HepG2 (cell line): ENCODE measurements around the gene THADA. TPM values are rescaled to one million over a fixed set of nuclear protein-coding genes. Genes with fewer than 3 reads are reported as not detected.

ENCODE experiments used
- ARNT ChIP-seq: fragments of 450-650 bp; IDR thresholded peaks from 2 replicates; pipeline ENCODE4 v1.6.1; 2017
- ARNT2 ChIP-seq: sonication (generic); formaldehyde crosslinking; IDR thresholded peaks from 2 replicates; pipeline ENCODE4 v1.8.0; 2022; ENCODE audit warnings: mild to moderate bottlenecking, low read depth, missing genetic modification reagents, moderate library complexity
- FOXO1 ChIP-seq: sonication (generic); formaldehyde crosslinking; IDR thresholded peaks from 2 replicates; pipeline ENCODE4 v1.4.0; 2020; ENCODE audit warnings: missing genetic modification reagents
- HMG20A ChIP-seq: IDR thresholded peaks from 2 replicates; pipeline ENCODE4 v1.6.1; 2016; ENCODE audit warnings: borderline replicate concordance
- HNRNPL ChIP-seq: fragments of 200-400 bp; formaldehyde crosslinking; IDR thresholded peaks from 2 replicates; pipeline ENCODE4 v1.6.1; 2017; ENCODE audit warnings: mild to moderate bottlenecking, low read depth, low read length
- JUN ChIP-seq: sonication (generic); formaldehyde crosslinking; IDR thresholded peaks from 2 replicates; pipeline ENCODE4 v1.4.0; 2020; ENCODE audit warnings: mild to moderate bottlenecking, missing genetic modification reagents
- MED8 ChIP-seq: sonication (generic); formaldehyde crosslinking; IDR thresholded peaks from 2 replicates; pipeline ENCODE4 v1.8.1; 2023; ENCODE audit warnings: mild to moderate bottlenecking, missing genetic modification reagents; ENCODE audit not compliant: insufficient replicate concordance
- MIXL1 ChIP-seq: IDR thresholded peaks from 2 replicates; pipeline ENCODE4 v1.6.1; 2016
- NBN ChIP-seq: fragments of 450-650 bp; conservative IDR thresholded peaks from 2 replicates; pipeline ENCODE4 v1.6.1; 2017
- NFIC ChIP-seq: IDR thresholded peaks from 2 replicates; pipeline ENCODE4 v1.6.1; 2012; ENCODE audit warnings: mild to moderate bottlenecking, low read length, inconsistent platforms
- NR3C1 ChIP-seq: sonication (generic); formaldehyde crosslinking; IDR thresholded peaks from 2 replicates; pipeline ENCODE4 v1.4.0; 2020; ENCODE audit warnings: missing genetic modification reagents
- SAP130 ChIP-seq: IDR thresholded peaks from 2 replicates; pipeline ENCODE4 v1.6.1; 2016; ENCODE audit warnings: low read depth
- SIN3A ChIP-seq: IDR thresholded peaks from 2 replicates; pipeline ENCODE4 v1.6.1; 2011; ENCODE audit warnings: low read depth, mild to moderate bottlenecking, control low read depth, low read length, borderline replicate concordance
- TCF7 ChIP-seq: sonication (generic); IDR thresholded peaks from 2 replicates; pipeline ENCODE4 v1.6.1; 2016; ENCODE audit warnings: antibody characterized with exemption, low read depth
- TEAD3 ChIP-seq: optimal IDR thresholded peaks from 2 replicates; pipeline ENCODE3; 2016; ENCODE audit warnings: borderline replicate concordance
- U2AF2 ChIP-seq: fragments of 200-400 bp; formaldehyde crosslinking; IDR thresholded peaks from 2 replicates; pipeline ENCODE4 v1.6.1; 2017; ENCODE audit warnings: low read depth, mild to moderate bottlenecking, low read length
- XRCC5 ChIP-seq: fragments of 200-400 bp; formaldehyde crosslinking; optimal IDR thresholded peaks from 2 replicates; pipeline ENCODE3; 2017; ENCODE audit warnings: mild to moderate bottlenecking, low read length
- ZC3H13 ChIP-seq: sonication (generic); formaldehyde crosslinking; IDR thresholded peaks from 2 replicates; pipeline ENCODE4 v1.8.1; 2023; ENCODE audit warnings: mild to moderate bottlenecking, missing genetic modification reagents, moderate library complexity
- ZFP1 ChIP-seq: IDR thresholded peaks from 2 replicates; pipeline ENCODE4 v1.6.1; 2016
- ZNF629 ChIP-seq: sonication (generic); formaldehyde crosslinking; conservative IDR thresholded peaks from 2 replicates; pipeline ENCODE4 v1.5.0; 2020; ENCODE audit warnings: missing genetic modification reagents
- ZNF720 ChIP-seq: sonication (generic); formaldehyde crosslinking; IDR thresholded peaks from 2 replicates; pipeline ENCODE4 v1.4.0; 2020; ENCODE audit warnings: missing genetic modification reagents
- ZNF761 ChIP-seq: sonication (generic); formaldehyde crosslinking; conservative IDR thresholded peaks from 2 replicates; pipeline ENCODE4 v1.4.0; 2020; ENCODE audit warnings: mild to moderate bottlenecking, missing genetic modification reagents
- polyA plus RNA-seq, 8 experiments: library from polyadenylated mRNA; depleted of rRNA in 3 of 8; stranded (reverse) in 7 of 8; unstranded in 1 of 8; fragments of >200 nt; fragmentation: Illumina TruSeq in 4 of 8; extraction: Trizol in 4 of 8; gene quantifications; 2 replicates each; pipeline versions ENCODE4 v1.2.1 to v1.2.3, GENCODE V29; 2011 to 2016; ENCODE audit warnings: low read depth in 4 of 8, missing spikeins in 1 of 8, mixed read lengths in 1 of 8; ENCODE audit not compliant: insufficient read depth in 1 of 8
- total RNA-seq, 5 experiments: library from RNA; depleted of rRNA; stranded (reverse); fragments of >200 nt; fragmentation: Illumina TruSeq; extraction: Trizol; gene quantifications; 2 replicates each; pipeline ENCODE4 v1.2.3, GENCODE V29; 2016; ENCODE audit warnings: low read depth in 1 of 5
- TF ChIP-seq, protein P1 (sequence below): sonication (generic); formaldehyde crosslinking; conservative IDR thresholded peaks from 2 replicates; pipeline ENCODE4 v1.8.0; 2022; ENCODE audit warnings: missing genetic modification reagents
- TF ChIP-seq, protein P2 (sequence below): sonication (generic); formaldehyde crosslinking; IDR thresholded peaks from 2 replicates; pipeline ENCODE4 v1.4.0; 2020; ENCODE audit warnings: mild to moderate bottlenecking, low read depth, missing genetic modification reagents
- TF ChIP-seq, protein P3 (sequence below): sonication (generic); formaldehyde crosslinking; IDR thresholded peaks from 2 replicates; pipeline ENCODE4 v1.5.0; 2020; ENCODE audit warnings: missing genetic modification reagents, mild to moderate bottlenecking, borderline replicate concordance
- TF ChIP-seq, protein P4 (sequence below): sonication (generic); formaldehyde crosslinking; IDR thresholded peaks from 2 replicates; pipeline ENCODE4 v1.5.0; 2020; ENCODE audit warnings: mild to moderate bottlenecking, missing genetic modification reagents
- TF ChIP-seq, protein P5 (sequence below): sonication (generic); formaldehyde crosslinking; IDR thresholded peaks from 2 replicates; pipeline ENCODE4 v1.5.0; 2020; ENCODE audit warnings: missing genetic modification reagents, mild to moderate bottlenecking, borderline replicate concordance

The THADA gene
- total and polyA plus RNA-seq, 2 of the 13 experiments (the other 11 are each of a cell fraction or from before 2014, with no cell fraction given) = 12.7 to 21.7 TPM

DNA sequence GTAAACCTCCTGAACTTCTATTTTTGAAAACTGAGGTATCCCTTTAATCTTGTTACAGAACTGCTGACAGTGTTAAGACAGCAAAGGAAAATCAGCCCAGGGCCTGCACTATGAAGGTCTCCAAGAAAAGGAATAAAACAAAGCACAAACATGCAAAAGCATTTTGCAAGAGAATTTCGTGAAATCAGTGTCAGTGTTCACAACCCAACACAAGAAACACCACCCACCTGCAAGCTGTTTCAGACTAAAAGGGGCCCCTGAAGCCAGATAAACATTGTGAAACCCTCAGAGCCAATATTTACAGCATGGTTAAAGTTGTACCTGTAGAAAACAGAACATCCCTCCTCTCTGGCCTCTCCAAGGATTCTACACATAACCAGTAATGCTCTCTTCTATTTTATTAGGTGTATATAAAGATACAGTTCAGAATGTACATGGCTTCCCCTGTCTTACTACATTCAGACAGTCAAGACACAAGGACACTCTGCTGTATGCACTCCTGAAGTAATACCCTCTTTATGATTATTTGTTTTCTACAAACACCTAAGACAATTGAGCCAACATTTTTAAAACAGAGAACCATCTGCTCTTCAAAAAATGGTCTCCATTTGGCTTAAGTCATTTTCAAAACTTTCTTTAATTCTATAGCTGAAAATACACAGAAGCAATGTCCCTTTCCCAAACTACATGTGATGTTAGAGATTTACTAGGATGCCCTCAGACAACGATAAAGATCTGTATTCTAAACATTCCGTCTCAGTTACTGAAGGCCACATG lies 219.9 kb downstream of the THADA start (continued):
- TF ChIP-seq, protein P1, sequence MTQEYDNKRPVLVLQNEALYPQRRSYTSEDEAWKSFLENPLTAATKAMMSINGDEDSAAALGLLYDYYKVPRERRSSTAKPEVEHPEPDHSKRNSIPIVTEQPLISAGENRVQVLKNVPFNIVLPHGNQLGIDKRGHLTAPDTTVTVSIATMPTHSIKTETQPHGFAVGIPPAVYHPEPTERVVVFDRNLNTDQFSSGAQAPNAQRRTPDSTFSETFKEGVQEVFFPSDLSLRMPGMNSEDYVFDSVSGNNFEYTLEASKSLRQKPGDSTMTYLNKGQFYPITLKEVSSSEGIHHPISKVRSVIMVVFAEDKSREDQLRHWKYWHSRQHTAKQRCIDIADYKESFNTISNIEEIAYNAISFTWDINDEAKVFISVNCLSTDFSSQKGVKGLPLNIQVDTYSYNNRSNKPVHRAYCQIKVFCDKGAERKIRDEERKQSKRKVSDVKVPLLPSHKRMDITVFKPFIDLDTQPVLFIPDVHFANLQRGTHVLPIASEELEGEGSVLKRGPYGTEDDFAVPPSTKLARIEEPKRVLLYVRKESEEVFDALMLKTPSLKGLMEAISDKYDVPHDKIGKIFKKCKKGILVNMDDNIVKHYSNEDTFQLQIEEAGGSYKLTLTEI = no peak
- TF ChIP-seq XRCC5 = peak; percentile 66
- no peak for TF ChIP-seq NBN
- TF ChIP-seq ZNF629 (CRISPR knock-in tag) = peak; percentile 47; the same call in 1 of the 2 replicates
- no peak; the same call in 1 of the 2 replicates for TF ChIP-seq ARNT2 (CRISPR knock-in tag)
- TF ChIP-seq U2AF2 = no peak
- TF ChIP-seq ARNT = no peak
- TF ChIP-seq FOXO1 (CRISPR knock-in tag) = peak; percentile 99
- peak; percentile 88 for TF ChIP-seq MED8 (CRISPR knock-in tag)
- TF ChIP-seq, protein P2, sequence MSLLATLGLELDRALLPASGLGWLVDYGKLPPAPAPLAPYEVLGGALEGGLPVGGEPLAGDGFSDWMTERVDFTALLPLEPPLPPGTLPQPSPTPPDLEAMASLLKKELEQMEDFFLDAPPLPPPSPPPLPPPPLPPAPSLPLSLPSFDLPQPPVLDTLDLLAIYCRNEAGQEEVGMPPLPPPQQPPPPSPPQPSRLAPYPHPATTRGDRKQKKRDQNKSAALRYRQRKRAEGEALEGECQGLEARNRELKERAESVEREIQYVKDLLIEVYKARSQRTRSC = no peak
- TF ChIP-seq, protein P3, sequence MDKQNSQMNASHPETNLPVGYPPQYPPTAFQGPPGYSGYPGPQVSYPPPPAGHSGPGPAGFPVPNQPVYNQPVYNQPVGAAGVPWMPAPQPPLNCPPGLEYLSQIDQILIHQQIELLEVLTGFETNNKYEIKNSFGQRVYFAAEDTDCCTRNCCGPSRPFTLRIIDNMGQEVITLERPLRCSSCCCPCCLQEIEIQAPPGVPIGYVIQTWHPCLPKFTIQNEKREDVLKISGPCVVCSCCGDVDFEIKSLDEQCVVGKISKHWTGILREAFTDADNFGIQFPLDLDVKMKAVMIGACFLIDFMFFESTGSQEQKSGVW (CRISPR knock-in tag) = no peak
- TF ChIP-seq MIXL1 (CRISPR knock-in tag) = peak; percentile 97
- TF ChIP-seq TEAD3 (CRISPR knock-in tag) = peak; percentile 91
- no peak for TF ChIP-seq HNRNPL
- TF ChIP-seq ZNF761 (CRISPR knock-in tag) = no peak
- TF ChIP-seq NR3C1 (CRISPR knock-in tag) = no peak
- no peak for TF ChIP-seq ZC3H13 (CRISPR knock-in tag)
- TF ChIP-seq ZFP1 (CRISPR knock-in tag) = peak; percentile 96
- peak; percentile 83 for TF ChIP-seq JUN (CRISPR knock-in tag)
- peak; percentile 98 for TF ChIP-seq NFIC
- TF ChIP-seq, protein P4, sequence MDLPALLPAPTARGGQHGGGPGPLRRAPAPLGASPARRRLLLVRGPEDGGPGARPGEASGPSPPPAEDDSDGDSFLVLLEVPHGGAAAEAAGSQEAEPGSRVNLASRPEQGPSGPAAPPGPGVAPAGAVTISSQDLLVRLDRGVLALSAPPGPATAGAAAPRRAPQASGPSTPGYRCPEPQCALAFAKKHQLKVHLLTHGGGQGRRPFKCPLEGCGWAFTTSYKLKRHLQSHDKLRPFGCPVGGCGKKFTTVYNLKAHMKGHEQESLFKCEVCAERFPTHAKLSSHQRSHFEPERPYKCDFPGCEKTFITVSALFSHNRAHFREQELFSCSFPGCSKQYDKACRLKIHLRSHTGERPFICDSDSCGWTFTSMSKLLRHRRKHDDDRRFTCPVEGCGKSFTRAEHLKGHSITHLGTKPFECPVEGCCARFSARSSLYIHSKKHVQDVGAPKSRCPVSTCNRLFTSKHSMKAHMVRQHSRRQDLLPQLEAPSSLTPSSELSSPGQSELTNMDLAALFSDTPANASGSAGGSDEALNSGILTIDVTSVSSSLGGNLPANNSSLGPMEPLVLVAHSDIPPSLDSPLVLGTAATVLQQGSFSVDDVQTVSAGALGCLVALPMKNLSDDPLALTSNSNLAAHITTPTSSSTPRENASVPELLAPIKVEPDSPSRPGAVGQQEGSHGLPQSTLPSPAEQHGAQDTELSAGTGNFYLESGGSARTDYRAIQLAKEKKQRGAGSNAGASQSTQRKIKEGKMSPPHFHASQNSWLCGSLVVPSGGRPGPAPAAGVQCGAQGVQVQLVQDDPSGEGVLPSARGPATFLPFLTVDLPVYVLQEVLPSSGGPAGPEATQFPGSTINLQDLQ (CRISPR knock-in tag) = no peak
- peak; percentile 99 for TF ChIP-seq HMG20A (CRISPR knock-in tag)
- TF ChIP-seq TCF7 = peak; percentile 93
- TF ChIP-seq, protein P5, sequence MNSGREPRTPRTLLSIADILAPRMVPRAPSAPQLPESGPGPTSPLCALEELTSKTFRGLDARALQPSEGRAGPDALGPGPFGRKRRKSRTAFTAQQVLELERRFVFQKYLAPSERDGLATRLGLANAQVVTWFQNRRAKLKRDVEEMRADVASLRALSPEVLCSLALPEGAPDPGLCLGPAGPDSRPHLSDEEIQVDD (CRISPR knock-in tag) = no peak
- TF ChIP-seq ZNF720 (CRISPR knock-in tag) = no peak
- peak; percentile 80 for TF ChIP-seq SIN3A
- TF ChIP-seq SAP130 (CRISPR knock-in tag) = peak; percentile 93
